H1 (cell line): ENCODE measurements around the gene TTC28.

ENCODE experiments used
- GTF2F1 ChIP-seq: IDR thresholded peaks from 2 replicates; pipeline ENCODE4 v1.6.1; 2012; ENCODE audit warnings: low read depth, low read length, improper control_type of control experiment, borderline replicate concordance
- MAX ChIP-seq: IDR thresholded peaks from 2 replicates; pipeline ENCODE4 v1.6.1; 2012; ENCODE audit warnings: inconsistent platforms
- POLR2A ChIP-seq, 2 experiments: IDR thresholded peaks; 1 replicate in 1 of 2; 2 replicates in 1 of 2; pipeline ENCODE4 v1.6.1; 2011; ENCODE audit warnings: low read depth in 2 of 2, low read length in 2 of 2, mild to moderate bottlenecking in 2 of 2; ENCODE audit errors: control extremely low read depth in 1 of 2
- POLR2AphosphoS5 ChIP-seq: IDR thresholded peaks from 2 replicates; pipeline ENCODE4 v1.6.1; 2011; ENCODE audit warnings: low read depth, low read length
- RAD21 ChIP-seq, 2 experiments: IDR thresholded peaks in 1 of 2; conservative IDR thresholded peaks in 1 of 2; 2 replicates each; pipeline ENCODE4 v1.6.1; 2011; ENCODE audit warnings: low read depth in 2 of 2, low read length in 2 of 2, improper control_type of control experiment in 1 of 2, inconsistent platforms in 1 of 2, mild to moderate bottlenecking in 1 of 2, moderate library complexity in 1 of 2
- TAF7 ChIP-seq: optimal IDR thresholded peaks from 2 replicates; pipeline ENCODE3; 2011; ENCODE audit warnings: low read depth, mild to moderate bottlenecking, inconsistent platforms, low read length, moderate library complexity, borderline replicate concordance
- TBP ChIP-seq: IDR thresholded peaks from 2 replicates; pipeline ENCODE4 v1.6.1; 2011; ENCODE audit warnings: low read depth, low read length, improper control_type of control experiment
- TF ChIP-seq, protein P1 (sequence below): IDR thresholded peaks from 2 replicates; pipeline ENCODE4 v1.6.1; 2011; ENCODE audit warnings: low read depth, mild to moderate bottlenecking, low read length; ENCODE audit not compliant: insufficient read depth
- TF ChIP-seq, protein P2 (sequence below), 3 experiments: IDR thresholded peaks; 1 replicate in 2 of 3; 2 replicates in 1 of 3; pipeline versions ENCODE4 v1.5.1 to v1.6.1; 2011; ENCODE audit warnings: low read length in 3 of 3, mild to moderate bottlenecking in 3 of 3, inconsistent platforms in 2 of 3, low read depth in 1 of 3, moderate library complexity in 1 of 3; ENCODE audit not compliant: insufficient read depth in 1 of 3; ENCODE audit errors: control extremely low read depth in 1 of 3

DNA sequence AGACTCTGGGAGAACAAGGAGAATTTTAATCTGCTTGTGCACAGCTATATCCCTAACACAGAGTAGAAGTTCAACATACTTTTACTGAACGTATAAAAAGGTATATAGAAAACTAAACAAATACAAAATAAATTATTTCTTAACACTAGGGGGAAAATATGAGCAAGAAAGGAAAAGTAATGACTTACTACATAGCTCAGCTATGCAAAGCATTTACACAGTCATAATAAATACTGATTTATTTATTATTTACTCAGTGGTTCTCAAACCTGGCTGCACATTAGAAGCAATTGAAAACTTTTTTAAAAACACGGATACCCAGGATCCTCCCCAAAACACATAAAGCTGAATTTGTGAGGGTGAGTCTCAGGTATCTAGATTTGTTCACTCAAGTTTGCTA, 182.5 kb downstream of the TTC28 start:
- no peak for TF ChIP-seq TAF7
- TF ChIP-seq, protein P1, sequence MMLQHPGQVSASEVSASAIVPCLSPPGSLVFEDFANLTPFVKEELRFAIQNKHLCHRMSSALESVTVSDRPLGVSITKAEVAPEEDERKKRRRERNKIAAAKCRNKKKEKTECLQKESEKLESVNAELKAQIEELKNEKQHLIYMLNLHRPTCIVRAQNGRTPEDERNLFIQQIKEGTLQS: no peak
- no peak for TF ChIP-seq RAD21 (IDR thresholded peaks at IDR 0.05 in 1 of 2, conservative IDR thresholded peaks at IDR 0.05 in 1 of 2; ENCODE audit: low read depth in 2 of 2, low read length in 2 of 2)
- no peak for TF ChIP-seq GTF2F1
- TF ChIP-seq POLR2AphosphoS5: no peak
- TF ChIP-seq MAX: no peak
- TF ChIP-seq TBP: no peak
- TF ChIP-seq POLR2A (IDR thresholded peaks at IDR 0.05; ENCODE audit: control extremely low read depth in 1 of 2, low read depth in 2 of 2, low read length in 2 of 2): no peak
- TF ChIP-seq, protein P2, sequence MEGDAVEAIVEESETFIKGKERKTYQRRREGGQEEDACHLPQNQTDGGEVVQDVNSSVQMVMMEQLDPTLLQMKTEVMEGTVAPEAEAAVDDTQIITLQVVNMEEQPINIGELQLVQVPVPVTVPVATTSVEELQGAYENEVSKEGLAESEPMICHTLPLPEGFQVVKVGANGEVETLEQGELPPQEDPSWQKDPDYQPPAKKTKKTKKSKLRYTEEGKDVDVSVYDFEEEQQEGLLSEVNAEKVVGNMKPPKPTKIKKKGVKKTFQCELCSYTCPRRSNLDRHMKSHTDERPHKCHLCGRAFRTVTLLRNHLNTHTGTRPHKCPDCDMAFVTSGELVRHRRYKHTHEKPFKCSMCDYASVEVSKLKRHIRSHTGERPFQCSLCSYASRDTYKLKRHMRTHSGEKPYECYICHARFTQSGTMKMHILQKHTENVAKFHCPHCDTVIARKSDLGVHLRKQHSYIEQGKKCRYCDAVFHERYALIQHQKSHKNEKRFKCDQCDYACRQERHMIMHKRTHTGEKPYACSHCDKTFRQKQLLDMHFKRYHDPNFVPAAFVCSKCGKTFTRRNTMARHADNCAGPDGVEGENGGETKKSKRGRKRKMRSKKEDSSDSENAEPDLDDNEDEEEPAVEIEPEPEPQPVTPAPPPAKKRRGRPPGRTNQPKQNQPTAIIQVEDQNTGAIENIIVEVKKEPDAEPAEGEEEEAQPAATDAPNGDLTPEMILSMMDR (IDR thresholded peaks at IDR 0.05; ENCODE audit: control extremely low read depth in 1 of 3, insufficient read depth in 1 of 3, low read depth in 1 of 3, low read length in 3 of 3): no peak
